SH-SY5Y (cell line): ENCODE measurements around the gene CBFA2T3.

ENCODE experiments used
- GATA2 ChIP-seq: IDR thresholded peaks from 2 replicates; pipeline ENCODE4 v1.6.1; 2011; ENCODE audit warnings: mild to moderate bottlenecking, low read depth, low read length
- GATA3 ChIP-seq: IDR thresholded peaks from 2 replicates; pipeline ENCODE4 v1.6.1; 2011; ENCODE audit warnings: low read depth, mild to moderate bottlenecking, low read length, moderate library complexity

CBFA2T3 gene

GRCh38 chr16:88956546-88957432 lies 20.2 kb downstream of the CBFA2T3 start:
- no peak for TF ChIP-seq GATA3
- no peak for TF ChIP-seq GATA2

DNA sequence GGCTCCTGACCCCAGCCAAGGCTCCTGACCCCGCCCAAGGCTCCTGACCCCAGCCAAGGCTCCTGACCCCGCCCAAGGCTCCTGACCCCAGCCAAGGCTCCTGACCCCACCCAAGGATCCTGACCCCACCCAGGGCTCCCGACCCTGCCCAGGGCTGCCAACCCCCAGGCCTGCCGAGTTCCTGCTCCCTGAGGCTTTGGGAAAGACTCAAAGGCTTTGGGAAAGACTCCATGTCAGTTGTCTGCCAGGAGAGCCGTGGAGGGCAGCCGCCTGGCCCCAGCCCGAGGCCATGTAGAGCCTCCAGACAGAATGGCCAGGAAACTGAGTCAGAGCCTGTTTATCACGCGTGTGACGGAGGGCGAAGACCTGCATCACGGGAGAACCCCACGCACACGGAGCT lies 21.1 kb downstream of the CBFA2T3 start:
- no peak for TF ChIP-seq GATA2
- no peak for TF ChIP-seq GATA3

- TF ChIP-seq GATA3, result no peak
- no peak for TF ChIP-seq GATA2
These were observed 23.9 kb downstream of the CBFA2T3 start for GRCh38 chr16:88953003-88953690.

DNA sequence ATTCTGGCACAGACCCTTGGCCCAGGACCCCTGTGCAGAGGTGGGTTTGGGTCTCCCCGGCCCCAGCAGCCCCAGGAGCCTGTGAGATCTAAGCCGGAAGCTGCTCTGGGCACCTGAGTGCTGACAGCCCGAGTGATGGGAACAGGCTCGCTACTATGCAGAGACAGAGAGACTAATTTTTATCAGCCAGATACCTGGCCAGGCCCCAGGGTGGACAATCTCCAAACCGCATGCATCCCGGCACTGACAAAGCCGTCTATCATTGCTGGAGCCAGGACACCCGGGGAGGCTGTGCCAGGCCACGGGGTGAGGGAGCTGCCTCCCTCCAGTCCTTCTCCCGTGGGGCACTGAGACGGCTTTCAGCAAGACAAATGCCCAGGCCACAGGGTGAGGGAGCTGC lies 25.0 kb downstream of the CBFA2T3 start:
- no peak for TF ChIP-seq GATA2
- no peak for TF ChIP-seq GATA3

- TF ChIP-seq GATA3 (no peak), GATA2 (no peak)
These were observed 25.5 kb downstream of the CBFA2T3 start for GRCh38 chr16:88951501-88951900.

DNA sequence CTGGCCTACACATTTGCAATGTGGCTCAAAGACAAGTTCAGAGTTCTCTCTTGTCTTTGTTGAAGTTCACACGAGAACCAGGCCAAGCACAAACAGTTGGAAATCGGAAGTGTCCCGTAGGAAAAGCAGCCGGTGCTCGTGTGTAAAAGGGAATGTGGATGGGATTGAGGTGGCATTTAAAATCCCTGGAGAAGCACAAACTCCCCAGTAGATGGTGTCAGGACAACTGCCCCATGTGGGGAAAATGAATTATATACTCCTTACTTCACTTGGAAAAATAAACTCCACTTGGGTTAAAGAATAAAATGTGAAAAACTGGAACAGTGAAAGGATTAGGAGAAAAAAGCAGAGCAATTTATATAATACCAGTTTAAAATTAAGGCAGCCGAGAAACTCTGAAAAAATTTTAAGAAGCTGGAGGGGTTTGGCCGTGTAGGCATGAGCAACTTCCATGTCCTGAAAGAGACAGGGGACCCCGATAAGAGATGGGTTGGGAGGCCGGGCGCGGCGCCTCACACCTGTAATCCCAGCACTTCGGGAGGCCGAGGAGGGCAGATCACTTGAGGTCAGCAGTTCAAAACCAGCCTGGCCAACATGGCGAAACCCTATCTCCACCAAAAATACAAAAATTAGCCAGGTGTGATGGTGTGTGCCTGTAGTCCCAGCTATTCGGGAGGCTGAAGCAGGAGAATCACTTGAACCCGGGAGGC lies 28.1 kb downstream of the CBFA2T3 start:
- no peak for TF ChIP-seq GATA3
- TF ChIP-seq GATA2, result no peak

GRCh38 chr16:88945473-88945872 lies 31.5 kb downstream of the CBFA2T3 start:
- TF ChIP-seq GATA3, result no peak
- no peak for TF ChIP-seq GATA2

DNA sequence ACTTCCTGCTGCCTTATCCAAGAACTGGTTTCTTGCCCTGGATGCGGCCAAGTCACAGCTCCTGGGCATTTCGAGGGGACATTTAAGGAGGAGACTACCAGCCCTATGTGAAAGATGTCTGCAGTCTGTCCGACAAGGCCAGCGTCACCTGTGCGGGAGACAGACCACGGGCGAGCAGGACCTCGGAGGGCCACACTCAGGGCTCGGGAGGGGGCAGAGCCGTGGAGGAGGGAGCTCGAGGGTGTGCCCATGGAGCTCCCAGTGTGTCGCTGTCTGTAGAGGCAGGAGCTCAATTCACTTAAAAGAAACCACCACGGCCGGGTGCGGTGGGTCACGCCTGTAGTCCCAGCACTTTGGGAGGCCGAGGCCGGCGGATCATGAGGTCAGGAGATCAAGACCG lies 33.3 kb downstream of the CBFA2T3 start:
- TF ChIP-seq GATA2 (no peak), GATA3 (no peak)

DNA sequence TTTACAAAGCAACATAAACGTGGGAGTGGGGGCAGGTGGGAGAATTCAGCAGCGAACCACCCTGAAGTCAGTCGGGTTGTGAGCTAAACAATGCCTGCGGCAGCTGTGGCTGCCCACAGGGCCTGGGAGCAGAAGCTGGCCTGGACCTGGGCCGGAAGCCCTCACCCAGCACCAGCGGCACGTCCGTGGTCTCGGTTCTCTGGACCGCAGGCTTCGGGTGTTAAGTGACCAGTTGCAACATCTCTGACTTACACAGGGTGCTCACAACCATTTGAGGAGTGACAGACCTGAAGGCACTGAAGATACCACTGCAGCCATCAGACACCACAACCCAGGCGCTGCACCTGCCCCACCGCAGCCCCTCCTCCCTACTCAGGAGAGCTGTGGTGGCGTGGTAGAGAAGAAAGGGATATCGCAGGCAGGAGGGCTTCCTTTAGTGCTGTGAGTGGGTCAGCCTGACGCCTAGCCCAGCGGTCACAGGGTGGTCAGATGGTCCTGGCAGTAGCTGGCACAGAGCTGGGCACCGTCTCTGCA lies 33.8 kb downstream of the CBFA2T3 start:
- no peak for TF ChIP-seq GATA2
- no peak for TF ChIP-seq GATA3

DNA sequence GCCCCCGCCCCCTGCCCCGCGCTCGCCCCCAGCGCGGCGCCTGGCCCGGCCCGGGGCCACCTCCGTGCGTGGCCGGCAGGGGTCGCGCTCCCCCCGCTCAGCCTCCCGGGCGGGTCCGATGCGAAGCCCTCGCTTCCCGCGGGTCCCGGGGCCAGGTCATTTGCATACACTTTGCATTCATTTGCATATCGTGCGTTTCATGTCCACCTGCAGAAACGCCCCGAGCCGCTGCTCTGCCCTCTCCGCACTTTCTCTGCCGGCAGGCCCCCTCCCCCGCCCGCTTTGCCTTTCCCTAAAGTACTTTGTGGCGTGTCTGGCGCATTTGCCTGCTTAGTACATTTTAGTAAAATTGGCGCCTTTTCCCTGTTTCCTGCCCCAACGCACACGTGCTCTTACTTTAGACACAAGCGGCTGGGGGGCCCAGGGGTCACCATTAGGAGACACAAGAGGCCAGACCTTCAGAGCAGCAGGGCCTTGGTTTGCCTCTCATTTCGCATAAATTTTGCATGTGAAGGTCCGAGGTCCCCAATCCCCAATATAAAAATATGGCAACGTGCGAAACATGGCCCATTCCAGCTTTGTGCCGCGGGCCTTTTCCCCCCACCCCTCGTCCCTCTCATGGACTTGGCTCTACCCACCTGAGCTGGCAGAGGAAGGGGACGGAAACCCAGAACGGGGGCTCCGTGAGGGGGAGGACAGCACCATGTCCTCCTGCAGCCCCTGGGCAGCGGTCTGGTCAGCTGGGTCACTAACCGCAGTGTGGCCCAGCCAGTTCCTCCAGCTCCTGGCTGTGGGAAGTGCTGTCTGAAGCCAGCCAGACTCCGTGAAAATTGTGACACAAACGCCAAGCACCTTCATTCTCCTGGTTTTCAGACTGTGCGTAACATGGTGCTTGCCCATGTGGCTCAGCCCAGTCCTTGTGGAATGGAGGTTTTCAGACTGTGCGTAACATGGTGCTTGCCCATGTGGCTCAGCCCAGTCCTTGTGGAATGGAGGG lies 34.8 kb downstream of the CBFA2T3 start:
- TF ChIP-seq GATA2 (no peak), GATA3 (no peak)

- no peak for TF ChIP-seq GATA3
- TF ChIP-seq GATA2, result no peak
These were observed 35.9 kb downstream of the CBFA2T3 start for GRCh38 chr16:88940862-88941817.
